Stimulated activated CD8-positive, alpha-beta memory T cell treated with anti-CD3 and anti-CD28 coated beads, Interleukin-4, amount 100 ng/mL, for 4 hours (primary cell): ENCODE results near the gene IFRD1.
"Not testable (repeated sequence)": the region's sequence is repeated elsewhere in the genome, so short reads cannot be mapped to it uniquely, and the experiment has no call there.

Experiments
- DNase-seq, 2 donors: peaks; one replicate each; pipeline ENCODE4 v3.0.0-alpha.2; 2020; ENCODE audit warnings: low read depth in 2 of 2, low spot score in 1 of 2

IFRD1 gene

GRCh38 chr7:112512451-112513210, 62.4 kb downstream of the IFRD1 start:
- DNase-seq, result no peak

DNA sequence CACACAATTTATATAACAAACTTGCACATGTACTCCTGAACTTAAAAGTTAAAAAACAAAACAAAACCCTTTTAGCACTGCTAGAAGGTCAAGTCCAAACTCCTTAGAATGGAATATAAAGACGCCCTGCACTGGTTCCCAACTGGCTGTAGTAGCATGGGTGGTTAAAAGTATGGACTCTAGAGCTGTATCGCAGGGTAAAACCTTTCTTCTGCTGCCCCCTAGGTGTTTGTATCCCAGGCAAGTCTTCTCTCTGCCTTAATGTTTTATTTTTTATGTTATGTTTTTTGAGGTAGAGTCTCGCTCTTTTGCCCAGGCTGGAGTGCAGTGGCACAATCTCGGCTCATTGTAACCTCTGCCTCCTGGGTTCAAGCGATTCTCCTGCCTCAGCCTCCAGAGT, 65.7 kb downstream of the IFRD1 start:
- no peak for DNase-seq

DNA sequence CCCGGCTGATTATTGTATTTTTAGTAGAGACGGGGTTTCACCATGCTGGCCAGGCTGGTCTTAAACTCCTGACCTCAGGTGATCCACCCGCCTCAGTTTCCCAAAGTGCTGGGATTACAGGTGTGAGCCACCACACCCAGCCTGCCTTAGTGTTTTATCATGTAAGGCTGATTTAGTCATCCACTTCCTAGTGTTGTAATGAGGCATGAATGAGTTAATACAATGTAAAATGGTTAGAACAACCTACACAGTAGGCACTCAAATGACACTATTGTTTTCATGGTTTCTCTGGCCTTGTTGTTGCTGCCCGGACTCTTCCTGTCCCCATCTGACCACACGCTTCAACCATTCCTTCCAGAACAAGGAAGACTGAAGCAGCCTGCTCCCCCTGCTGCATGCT, 66.2 kb downstream of the IFRD1 start:
- DNase-seq, result not testable (repeated sequence)

- no peak for DNase-seq
Measured at GRCh38 chr7:112517487-112517886, 67.2 kb downstream of the IFRD1 start.

GRCh38 chr7:112520787-112521186, 70.5 kb downstream of the IFRD1 start:
- no peak for DNase-seq

DNA sequence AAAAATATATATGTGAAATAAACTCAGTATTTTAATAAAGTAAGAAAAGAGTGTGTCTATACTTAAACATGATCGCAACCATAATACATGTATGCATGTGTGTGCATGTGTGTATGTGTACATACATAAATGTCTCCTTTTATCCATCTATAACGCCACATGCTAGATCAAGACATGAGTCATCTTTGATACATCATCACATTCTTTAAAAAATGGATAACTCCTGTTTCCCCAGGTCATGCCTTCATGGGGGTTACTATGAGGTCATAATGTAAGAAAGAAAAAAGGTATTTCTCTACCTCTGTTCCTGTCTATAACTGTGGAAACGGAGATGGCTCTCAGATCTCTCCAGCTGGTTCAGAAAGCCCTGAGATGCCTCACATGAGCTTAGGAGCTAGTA, 71.7 kb downstream of the IFRD1 start:
- DNase-seq, result no peak

DNA sequence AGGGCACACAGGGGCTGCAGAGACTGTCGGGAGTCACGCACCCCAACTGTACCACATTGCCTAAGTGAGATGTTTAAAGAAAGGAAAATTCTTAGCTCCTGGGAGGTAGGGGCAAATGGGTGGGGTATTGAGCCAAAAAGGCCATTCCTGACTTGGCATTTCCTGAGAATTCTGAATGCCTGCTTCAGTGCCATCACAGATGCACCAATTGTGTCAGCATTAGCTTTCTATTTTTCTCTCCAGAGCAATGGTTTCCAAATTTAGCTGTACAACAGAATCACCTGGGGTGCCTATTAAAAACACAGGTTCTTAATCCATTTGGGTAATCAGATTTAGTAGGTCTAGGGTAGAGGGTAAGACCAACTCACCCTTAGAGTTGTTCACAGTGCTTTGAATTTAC, 73.6 kb downstream of the IFRD1 start:
- DNase-seq, result no peak
